Measurements from ENCODE around the gene NFIA.

The NFIA gene

DNA sequence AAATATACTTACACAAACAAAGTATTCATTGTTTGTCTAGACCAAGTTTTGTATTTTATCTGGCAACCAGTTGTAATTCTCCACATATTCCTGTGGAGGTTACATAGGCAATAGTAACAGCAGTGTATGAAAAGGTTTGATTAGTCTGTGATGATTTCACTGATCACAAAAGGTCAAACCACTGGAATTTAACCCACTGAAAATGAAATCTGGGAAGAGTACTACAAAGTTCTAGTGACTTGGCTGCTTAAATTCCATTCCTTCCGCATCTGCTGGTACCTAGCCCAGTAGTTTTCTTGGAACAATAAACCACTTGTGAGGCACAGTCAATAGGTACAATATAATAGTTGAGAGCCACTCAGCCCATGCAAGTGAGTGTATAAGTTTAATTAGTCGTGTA, 205.4 kb downstream of the NFIA start:
- H3K27ac ChIP-seq, result no peak overlapping the region
- TF ChIP-seq, protein P1, sequence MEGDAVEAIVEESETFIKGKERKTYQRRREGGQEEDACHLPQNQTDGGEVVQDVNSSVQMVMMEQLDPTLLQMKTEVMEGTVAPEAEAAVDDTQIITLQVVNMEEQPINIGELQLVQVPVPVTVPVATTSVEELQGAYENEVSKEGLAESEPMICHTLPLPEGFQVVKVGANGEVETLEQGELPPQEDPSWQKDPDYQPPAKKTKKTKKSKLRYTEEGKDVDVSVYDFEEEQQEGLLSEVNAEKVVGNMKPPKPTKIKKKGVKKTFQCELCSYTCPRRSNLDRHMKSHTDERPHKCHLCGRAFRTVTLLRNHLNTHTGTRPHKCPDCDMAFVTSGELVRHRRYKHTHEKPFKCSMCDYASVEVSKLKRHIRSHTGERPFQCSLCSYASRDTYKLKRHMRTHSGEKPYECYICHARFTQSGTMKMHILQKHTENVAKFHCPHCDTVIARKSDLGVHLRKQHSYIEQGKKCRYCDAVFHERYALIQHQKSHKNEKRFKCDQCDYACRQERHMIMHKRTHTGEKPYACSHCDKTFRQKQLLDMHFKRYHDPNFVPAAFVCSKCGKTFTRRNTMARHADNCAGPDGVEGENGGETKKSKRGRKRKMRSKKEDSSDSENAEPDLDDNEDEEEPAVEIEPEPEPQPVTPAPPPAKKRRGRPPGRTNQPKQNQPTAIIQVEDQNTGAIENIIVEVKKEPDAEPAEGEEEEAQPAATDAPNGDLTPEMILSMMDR (IDR thresholded peaks at IDR 0.05), result no peak
- no peak overlapping the region for H3K4me3 ChIP-seq (ENCODE audit: low read depth, low read length)
- H3K27me3 ChIP-seq (ENCODE audit: control insufficient read depth, insufficient read depth, low read length), result no peaks in the 10 kb centered on the region
- no peak overlapping the region for H3K4me2 ChIP-seq (ENCODE audit: low read length)
- no peak overlapping the region for H2AFZ ChIP-seq
- peaks cover 11% of the 10 kb centered on the region for H3K79me2 ChIP-seq
- H3K4me1 ChIP-seq, result no peaks in the 10 kb centered on the region
- no peak overlapping the region for H3K9ac ChIP-seq
- no peaks in the 10 kb centered on the region for H3K36me3 ChIP-seq (ENCODE audit: control insufficient read depth, insufficient read depth, low read length)
- no peaks in the 10 kb centered on the region for H3K9me3 ChIP-seq (ENCODE audit: control insufficient read depth, low read length)

DNA sequence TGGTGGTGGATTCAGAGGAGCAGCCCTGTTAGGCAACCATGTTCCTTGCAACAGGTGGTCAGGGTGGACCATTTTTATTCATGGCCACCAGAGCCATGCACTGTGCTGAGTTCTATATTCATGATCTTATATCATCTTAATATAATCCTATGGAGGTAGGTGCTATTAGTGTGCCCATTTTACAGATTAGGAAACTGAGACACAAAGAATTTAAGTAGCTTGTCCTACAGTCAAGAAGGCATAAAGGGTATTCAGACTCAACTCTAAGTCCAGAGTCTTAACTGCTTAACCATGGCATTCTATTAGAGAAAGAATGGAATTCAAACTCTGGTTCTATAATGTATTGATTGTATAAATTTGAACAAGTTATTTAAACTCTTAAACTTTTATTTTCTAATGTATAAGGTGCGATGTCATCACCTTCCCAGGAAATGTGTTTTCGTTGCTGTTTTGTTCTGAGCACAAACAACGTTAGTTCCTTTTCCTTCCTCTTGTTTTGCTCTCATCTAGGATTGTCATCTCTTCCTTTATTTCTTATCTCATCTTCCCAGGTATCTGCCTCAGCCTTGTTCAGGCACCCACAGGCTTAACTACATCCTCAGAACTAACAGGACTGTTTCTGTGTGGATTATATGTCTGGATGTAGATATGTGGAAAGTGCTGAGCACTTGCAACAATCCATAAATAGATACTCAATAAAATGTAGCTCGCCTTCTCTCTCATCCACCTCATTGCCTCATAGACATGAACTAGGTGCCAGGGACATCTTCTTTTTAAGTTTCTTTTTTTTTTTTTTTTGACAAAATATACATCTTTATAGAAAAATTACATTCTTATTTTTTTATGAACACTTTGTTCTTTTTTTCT, 207.1 kb downstream of the NFIA start:
- TF ChIP-seq, protein P1 (IDR thresholded peaks at IDR 0.05), result no peak
- Histone ChIP-seq H3K4me3 (ENCODE audit: low read depth, low read length) (no peak overlapping the region), H3K9ac (no peak overlapping the region), H3K79me2 (peaks cover 11% of the 10 kb centered on the region), H2AFZ (no peak overlapping the region), H3K4me1 (no peaks in the 10 kb centered on the region), H3K27ac (no peak overlapping the region), H3K27me3 (ENCODE audit: control insufficient read depth, insufficient read depth, low read length) (no peaks in the 10 kb centered on the region), H3K9me3 (ENCODE audit: control insufficient read depth, low read length) (no peaks in the 10 kb centered on the region), H3K4me2 (ENCODE audit: low read length) (no peak overlapping the region), H3K36me3 (ENCODE audit: control insufficient read depth, insufficient read depth, low read length) (no peaks in the 10 kb centered on the region)

DNA sequence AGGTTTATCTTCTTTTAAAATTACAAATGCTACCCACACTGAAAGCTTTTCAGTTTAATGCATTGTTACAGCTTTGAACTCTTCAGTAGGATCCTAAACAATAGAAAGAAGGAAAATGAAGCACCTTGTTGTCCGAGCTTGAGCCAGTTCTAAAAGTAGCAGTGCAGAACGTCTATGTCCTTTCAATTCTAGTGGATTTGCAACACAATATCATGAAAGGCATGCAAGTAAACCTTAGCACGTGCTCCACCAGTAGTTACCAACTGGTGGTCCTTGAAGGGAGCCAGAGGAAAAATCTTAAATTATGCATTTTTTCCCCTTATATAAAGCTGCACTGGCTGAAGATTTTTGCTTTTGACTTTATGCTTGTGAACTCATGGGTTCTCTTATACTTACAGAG, 208.2 kb downstream of the NFIA start:
- peaks cover 11% of the 10 kb centered on the region for H3K79me2 ChIP-seq
- TF ChIP-seq, protein P1 (IDR thresholded peaks at IDR 0.05), result no peak
- no peak overlapping the region for H3K9ac ChIP-seq
- no peaks in the 10 kb centered on the region for H3K36me3 ChIP-seq (ENCODE audit: control insufficient read depth, insufficient read depth, low read length)
- no peak overlapping the region for H3K4me2 ChIP-seq (ENCODE audit: low read length)
- H3K4me3 ChIP-seq (ENCODE audit: low read depth, low read length), result no peak overlapping the region
- H3K9me3 ChIP-seq (ENCODE audit: control insufficient read depth, low read length), result no peaks in the 10 kb centered on the region
- no peak overlapping the region for H3K27ac ChIP-seq
- H3K4me1 ChIP-seq, result no peaks in the 10 kb centered on the region
- no peaks in the 10 kb centered on the region for H3K27me3 ChIP-seq (ENCODE audit: control insufficient read depth, insufficient read depth, low read length)
- no peak overlapping the region for H2AFZ ChIP-seq

DNA sequence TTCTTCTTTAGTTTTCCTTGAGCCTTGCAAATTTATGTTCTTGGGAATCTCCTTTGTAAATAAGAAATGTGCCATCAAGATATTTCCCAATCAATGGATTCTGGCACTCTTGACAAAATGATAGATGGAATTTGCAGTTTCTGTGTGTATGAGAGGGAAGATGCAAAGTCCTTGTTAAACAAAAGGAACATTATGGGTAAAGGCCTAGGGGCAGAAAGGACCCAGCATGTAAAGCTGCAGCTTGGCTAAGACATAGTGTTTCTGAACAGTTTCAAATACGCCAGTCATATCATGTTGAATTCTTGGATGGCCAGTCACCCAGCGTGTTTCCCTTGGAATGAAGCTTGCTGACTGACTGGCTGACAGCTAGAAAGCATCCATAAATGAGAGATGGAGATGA, 210.8 kb downstream of the NFIA start:
- H3K4me3 ChIP-seq (ENCODE audit: low read depth, low read length), result no peak overlapping the region
- H3K9me3 ChIP-seq (ENCODE audit: control insufficient read depth, low read length), result no peaks in the 10 kb centered on the region
- H3K36me3 ChIP-seq (ENCODE audit: control insufficient read depth, insufficient read depth, low read length), result no peaks in the 10 kb centered on the region
- no peaks in the 10 kb centered on the region for H3K27me3 ChIP-seq (ENCODE audit: control insufficient read depth, insufficient read depth, low read length)
- no peaks in the 10 kb centered on the region for H3K4me1 ChIP-seq
- no peak overlapping the region for H3K4me2 ChIP-seq (ENCODE audit: low read length)
- H3K79me2 ChIP-seq, result peaks cover 7% of the 10 kb centered on the region
- no peak overlapping the region for H3K27ac ChIP-seq
- H2AFZ ChIP-seq, result no peak overlapping the region
- no peak overlapping the region for H3K9ac ChIP-seq
- TF ChIP-seq, protein P1 (IDR thresholded peaks at IDR 0.05), result no peak

All from parathyroid adenoma (tissue), 2 donors.